ENCODE data around the gene ISL2.

The ISL2 gene

DNA sequence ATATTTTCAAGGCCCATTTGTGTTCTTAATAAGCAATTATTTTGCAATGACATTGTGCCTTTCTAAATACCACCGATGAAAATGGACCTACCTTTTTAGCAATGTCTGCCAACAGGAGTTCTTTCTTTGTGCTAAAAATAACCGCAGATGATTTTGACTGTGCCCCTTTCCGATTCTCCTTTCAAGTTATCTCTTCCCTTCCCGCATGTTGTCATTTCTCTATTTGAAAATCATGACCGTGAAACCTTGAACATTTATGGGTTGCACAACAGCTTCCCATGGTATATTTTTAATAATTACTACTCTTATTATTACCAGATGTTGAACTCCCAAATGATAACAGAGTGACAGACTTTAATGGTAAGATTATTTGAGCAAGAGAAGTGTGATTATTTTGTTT, 15.0 kb upstream of the ISL2 start:
- Histone ChIP-seq H3K9me3 (ENCODE audit: low read depth, low read length) (no peaks in the 10 kb centered on the region), H3K4me3 (peak overlapping the region; percentile 34), H3K36me3 (ENCODE audit: insufficient read depth, low read length) (no peaks in the 10 kb centered on the region), H3K9ac (ENCODE audit: insufficient read length) (no peak overlapping the region), H3K27ac (no peak overlapping the region)
- peak; percentile 86 for DNase-seq (ENCODE audit: low read depth, low spot score)
- peak; percentile 66; the same call in 1 of the 2 replicates for TF ChIP-seq POLR2AphosphoS5 (IDR thresholded peaks at IDR 0.05; ENCODE audit: borderline replicate concordance, low read depth, low read length)
- TF ChIP-seq EZH2 (IDR thresholded peaks at IDR 0.05) = no peak

DNA sequence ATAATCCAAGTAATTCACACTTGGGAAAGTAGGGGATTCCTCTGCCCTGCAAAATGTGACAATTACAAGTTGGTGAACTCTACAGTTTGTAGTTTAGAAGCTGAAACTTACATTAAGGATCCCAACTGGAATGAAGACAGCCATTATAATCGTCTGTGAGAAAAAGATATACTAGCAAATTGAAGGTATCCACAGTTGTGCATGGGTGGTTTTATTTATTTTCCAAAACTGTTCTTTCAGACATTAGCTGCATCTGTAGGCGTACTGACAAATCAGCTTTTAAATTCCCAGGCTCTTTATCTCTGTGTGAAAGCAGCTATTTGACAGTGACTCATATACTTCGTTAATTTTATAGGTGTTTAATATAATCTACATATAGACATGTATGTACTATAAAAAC, 12.5 kb upstream of the ISL2 start:
- Histone ChIP-seq H3K9me3 (ENCODE audit: low read depth, low read length) (no peaks in the 10 kb centered on the region), H3K9ac (ENCODE audit: insufficient read length) (no peak overlapping the region), H3K4me3 (no peak overlapping the region), H3K27ac (no peak overlapping the region), H3K36me3 (ENCODE audit: insufficient read depth, low read length) (no peaks in the 10 kb centered on the region)
- no peak for DNase-seq (ENCODE audit: low read depth, low spot score)
- no peak for TF ChIP-seq EZH2 (IDR thresholded peaks at IDR 0.05)
- TF ChIP-seq POLR2AphosphoS5 (IDR thresholded peaks at IDR 0.05; ENCODE audit: borderline replicate concordance, low read depth, low read length) = no peak
- TF ChIP-seq FOXP2 (optimal IDR thresholded peaks at IDR 0.05; ENCODE audit: control extremely low read depth, extremely low read length, insufficient read depth) = no peak

DNA sequence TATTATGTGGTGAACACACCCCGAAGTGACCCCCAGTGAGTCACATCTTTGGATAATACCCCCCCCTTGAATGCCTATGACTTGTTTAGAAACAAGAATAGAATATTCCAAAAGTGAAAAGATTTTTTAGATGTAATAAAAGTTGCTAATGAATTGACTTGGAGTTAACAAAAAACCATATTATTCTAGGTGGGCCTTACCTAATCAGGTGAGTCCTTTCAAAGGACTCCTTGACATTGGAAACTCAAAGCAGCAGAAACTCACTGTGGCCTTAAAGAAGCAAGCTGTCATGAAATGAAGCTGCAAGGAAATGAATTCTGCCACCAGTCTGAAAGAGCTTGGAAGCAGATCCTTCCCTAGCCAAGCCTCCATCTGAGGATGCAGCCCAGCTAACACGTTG, 10.9 kb upstream of the ISL2 start:
- no peak for DNase-seq (ENCODE audit: low read depth, low spot score)
- no peak overlapping the region for H3K4me3 ChIP-seq
- H3K9me3 ChIP-seq (ENCODE audit: low read depth, low read length) = no peaks in the 10 kb centered on the region
- H3K36me3 ChIP-seq (ENCODE audit: insufficient read depth, low read length) = no peaks in the 10 kb centered on the region
- H3K9ac ChIP-seq (ENCODE audit: insufficient read length) = no peak overlapping the region
- TF ChIP-seq EZH2 (IDR thresholded peaks at IDR 0.05) (no peak), POLR2AphosphoS5 (IDR thresholded peaks at IDR 0.05; ENCODE audit: borderline replicate concordance, low read depth, low read length) (no peak), FOXP2 (optimal IDR thresholded peaks at IDR 0.05; ENCODE audit: control extremely low read depth, extremely low read length, insufficient read depth) (no peak)
- H3K27ac ChIP-seq = no peak overlapping the region

DNA sequence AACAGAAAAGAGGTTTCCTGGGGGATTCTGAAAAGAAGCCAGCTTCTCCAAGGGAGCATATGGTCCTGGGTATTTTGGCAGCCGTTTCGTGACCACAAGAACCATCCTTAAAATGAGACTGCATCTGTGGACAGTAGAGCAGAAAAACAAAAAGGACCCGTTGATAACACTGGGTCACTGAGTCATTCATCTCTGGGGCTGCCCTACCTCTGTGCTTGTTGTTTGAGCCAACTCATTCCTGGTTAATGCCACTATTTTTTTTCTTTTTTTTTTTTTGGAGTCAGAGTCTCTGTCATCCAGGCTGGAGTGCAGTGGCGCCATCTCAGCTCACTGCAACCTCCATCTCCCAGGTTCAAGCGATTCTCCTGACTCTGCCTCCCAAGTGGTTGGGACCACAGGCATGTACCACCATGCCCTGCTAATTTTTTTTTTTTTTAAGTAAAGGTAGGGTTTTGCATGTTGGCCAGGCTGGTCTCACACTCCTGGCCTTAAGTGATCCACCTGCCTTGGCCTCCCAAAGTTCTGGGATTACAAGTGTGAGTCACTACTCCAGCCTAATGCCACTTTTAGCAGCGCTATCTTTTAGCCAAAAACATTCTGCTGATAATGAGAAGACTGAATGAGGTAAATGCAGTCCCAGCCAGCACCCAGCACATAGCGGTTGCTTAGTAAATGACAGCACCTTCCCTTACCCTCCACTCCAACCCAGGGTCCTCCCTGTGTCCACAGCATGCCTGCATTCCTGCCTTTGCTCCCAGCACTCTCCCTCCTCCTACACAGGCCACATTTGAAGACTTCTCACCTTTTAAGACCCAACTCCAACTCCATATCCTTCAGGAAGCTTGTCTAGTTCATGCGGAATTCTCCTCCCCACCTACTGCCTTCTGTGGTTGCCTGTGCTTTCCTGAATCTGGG, 9.1 kb upstream of the ISL2 start:
- TF ChIP-seq FOXP2 (optimal IDR thresholded peaks at IDR 0.05; ENCODE audit: control extremely low read depth, extremely low read length, insufficient read depth) = no peak
- no peak for TF ChIP-seq EZH2 (IDR thresholded peaks at IDR 0.05)
- TF ChIP-seq POLR2AphosphoS5 (IDR thresholded peaks at IDR 0.05; ENCODE audit: borderline replicate concordance, low read depth, low read length) = no peak
- H3K9me3 ChIP-seq (ENCODE audit: low read depth, low read length) = no peaks in the 10 kb centered on the region
- no peak overlapping the region for H3K4me3 ChIP-seq
- no peak for DNase-seq (ENCODE audit: low read depth, low spot score)
- H3K36me3 ChIP-seq (ENCODE audit: insufficient read depth, low read length) = no peaks in the 10 kb centered on the region
- no peak overlapping the region for H3K9ac ChIP-seq (ENCODE audit: insufficient read length)
- H3K27ac ChIP-seq = no peak overlapping the region

DNA sequence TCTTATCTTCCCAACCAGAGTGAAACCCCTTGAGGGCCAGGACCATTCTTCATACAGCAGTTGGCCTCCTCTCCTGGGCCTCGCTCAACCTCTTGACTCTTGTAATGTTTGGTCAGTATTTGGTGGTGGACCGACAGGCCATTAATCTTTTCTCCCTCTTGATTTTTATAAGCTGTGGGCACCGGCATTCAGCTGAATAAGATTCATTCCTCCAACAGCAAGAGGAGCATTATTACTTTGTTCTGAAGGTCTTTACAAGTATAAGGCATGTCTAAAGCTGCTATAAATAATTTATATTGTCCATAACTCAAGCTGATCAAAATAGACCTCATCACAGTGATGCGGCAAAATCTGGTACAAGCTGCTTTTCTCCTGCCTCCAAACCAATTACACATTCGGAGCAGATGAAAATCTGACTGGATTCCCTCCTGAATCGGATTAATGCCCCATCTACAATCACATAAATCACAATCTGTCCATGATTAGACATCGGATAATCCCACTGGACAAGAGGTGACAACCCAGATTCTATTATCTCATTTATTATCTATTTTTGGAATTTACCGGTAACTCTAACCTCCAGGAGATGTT, 8.4 kb upstream of the ISL2 start:
- H3K9ac ChIP-seq (ENCODE audit: insufficient read length) = no peak overlapping the region
- H3K4me3 ChIP-seq = no peak overlapping the region
- TF ChIP-seq POLR2AphosphoS5 (IDR thresholded peaks at IDR 0.05; ENCODE audit: borderline replicate concordance, low read depth, low read length) (no peak), FOXP2 (optimal IDR thresholded peaks at IDR 0.05; ENCODE audit: control extremely low read depth, extremely low read length, insufficient read depth) (no peak), EZH2 (IDR thresholded peaks at IDR 0.05) (no peak)
- no peak overlapping the region for H3K27ac ChIP-seq
- DNase-seq (ENCODE audit: low read depth, low spot score) = no peak
- H3K36me3 ChIP-seq (ENCODE audit: insufficient read depth, low read length) = no peaks in the 10 kb centered on the region
- H3K9me3 ChIP-seq (ENCODE audit: low read depth, low read length) = no peaks in the 10 kb centered on the region

DNA sequence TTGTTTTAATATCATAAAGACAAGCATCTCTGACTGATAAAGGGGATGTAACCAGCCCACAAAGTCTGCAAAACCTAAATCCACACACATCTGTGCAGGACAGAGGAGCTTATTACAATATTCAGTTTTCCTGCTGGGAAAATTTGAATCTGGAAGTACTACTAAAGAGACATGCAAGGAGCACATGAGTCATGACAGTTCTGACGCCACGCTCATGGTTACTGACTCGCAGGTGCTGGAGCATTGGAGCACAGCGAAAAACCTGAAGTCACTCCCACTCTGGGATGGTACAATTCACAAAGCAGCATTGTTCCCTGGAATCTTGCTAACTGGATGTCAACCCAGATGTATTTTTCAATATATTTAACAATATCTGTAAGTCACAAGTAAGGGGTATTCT, 7.6 kb upstream of the ISL2 start:
- TF ChIP-seq EZH2 (IDR thresholded peaks at IDR 0.05) = no peak
- DNase-seq (ENCODE audit: low read depth, low spot score) = no peak

DNA sequence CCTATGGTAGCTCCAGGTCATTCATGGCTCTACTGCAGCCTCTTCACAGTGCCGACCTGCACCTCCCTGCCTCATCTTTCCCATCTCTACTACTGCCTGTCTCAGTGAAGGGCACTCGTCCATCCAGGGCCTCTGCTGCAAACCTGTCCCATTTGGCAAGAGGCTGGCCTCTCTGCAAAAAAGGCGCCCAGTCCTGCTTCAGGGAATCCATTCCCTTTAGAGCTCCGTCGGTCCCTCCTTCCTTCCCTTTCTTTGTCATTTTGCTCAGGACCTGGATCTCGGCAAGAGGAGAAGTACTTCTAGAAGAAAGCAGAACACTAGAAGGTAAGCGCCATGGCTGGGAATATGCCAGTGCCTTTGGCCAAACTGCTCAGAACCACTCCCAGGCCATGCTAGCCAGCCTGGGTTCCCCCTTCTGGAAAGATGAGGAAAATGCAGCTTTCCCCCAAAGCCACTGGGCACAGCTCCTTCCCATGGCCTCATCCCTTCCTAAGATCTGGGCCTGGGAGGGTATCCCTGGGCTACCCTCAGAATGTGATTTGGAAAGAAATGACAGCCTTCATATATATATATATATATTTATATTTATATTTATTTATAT, 6.4 kb upstream of the ISL2 start:
- Histone ChIP-seq H3K9ac (ENCODE audit: insufficient read length) (no peak overlapping the region), H3K9me3 (ENCODE audit: low read depth, low read length) (no peaks in the 10 kb centered on the region), H3K36me3 (ENCODE audit: insufficient read depth, low read length) (no peaks in the 10 kb centered on the region), H3K27ac (no peak overlapping the region), H3K4me3 (no peak overlapping the region)
- TF ChIP-seq EZH2 (IDR thresholded peaks at IDR 0.05) (no peak), FOXP2 (optimal IDR thresholded peaks at IDR 0.05; ENCODE audit: control extremely low read depth, extremely low read length, insufficient read depth) (no peak), POLR2AphosphoS5 (IDR thresholded peaks at IDR 0.05; ENCODE audit: borderline replicate concordance, low read depth, low read length) (no peak)
- no peak for DNase-seq (ENCODE audit: low read depth, low spot score)

More for the DNA sequence above, 7.6 kb upstream of the ISL2 start:
- H3K27ac ChIP-seq = no peak overlapping the region
- H3K36me3 ChIP-seq (ENCODE audit: insufficient read depth, low read length) = no peaks in the 10 kb centered on the region
- no peak overlapping the region for H3K4me3 ChIP-seq
- no peaks in the 10 kb centered on the region for H3K9me3 ChIP-seq (ENCODE audit: low read depth, low read length)
- no peak overlapping the region for H3K9ac ChIP-seq (ENCODE audit: insufficient read length)

DNA sequence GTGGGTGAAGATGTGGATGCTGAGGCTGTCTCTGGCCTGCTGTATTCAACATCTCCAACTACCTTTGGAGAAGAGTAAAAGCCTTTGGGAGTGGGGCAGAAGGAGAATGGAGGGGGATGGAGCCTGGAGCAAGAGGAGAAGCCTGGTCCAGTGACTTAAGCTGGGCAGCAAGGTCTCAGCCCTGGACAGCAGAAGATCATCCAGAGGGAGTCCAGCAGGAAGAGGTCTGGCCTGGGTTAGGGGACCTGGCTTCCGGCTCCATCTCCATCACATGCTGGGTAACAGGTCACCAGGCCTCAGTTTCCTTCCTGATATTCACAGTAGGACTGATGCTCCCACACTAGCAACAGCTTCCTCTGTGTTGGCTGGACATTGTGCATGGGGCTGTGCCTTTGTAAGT, 3.8 kb upstream of the ISL2 start:
- Histone ChIP-seq H3K9ac (ENCODE audit: insufficient read length) (no peak overlapping the region), H3K36me3 (ENCODE audit: insufficient read depth, low read length) (no peaks in the 10 kb centered on the region), H3K27ac (no peak overlapping the region), H3K9me3 (ENCODE audit: low read depth, low read length) (no peaks in the 10 kb centered on the region), H3K4me3 (no peak overlapping the region)
- TF ChIP-seq POLR2AphosphoS5 (IDR thresholded peaks at IDR 0.05; ENCODE audit: borderline replicate concordance, low read depth, low read length) (no peak), FOXP2 (optimal IDR thresholded peaks at IDR 0.05; ENCODE audit: control extremely low read depth, extremely low read length, insufficient read depth) (no peak), EZH2 (IDR thresholded peaks at IDR 0.05) (no peak)
- DNase-seq (ENCODE audit: low read depth, low spot score) = no peak
